Myocyte (in vitro differentiated cells): Measurements from ENCODE around the gene THBD. TPM values are rescaled to one million over a fixed set of nuclear protein-coding genes. Genes with fewer than 3 reads are reported as not detected.
A peak's percentile ranks its signal among the peaks of the same experiment; 100 is the strongest.

Experiments used
- DNase-seq: peaks from one replicate; pipeline ENCODE4 v3.0.0-alpha.2; 2012; ENCODE audit warnings: low read depth
- total RNA-seq: library from RNA; depleted of rRNA; stranded (reverse); fragments of >200 nt; gene quantifications from 2 replicates; pipeline ENCODE4 v1.2.3, GENCODE V29; 2014

The THBD gene
- total RNA-seq, 1 donor from 2014 or later: 17.9 TPM

GRCh38 chr20:23063168-23063567, 13.7 kb upstream of the THBD start:
- DNase-seq: no peak

GRCh38 chr20:23062632-23063031, 13.2 kb upstream of the THBD start:
- DNase-seq: no peak

GRCh38 chr20:23061734-23062561, 12.5 kb upstream of the THBD start:
- DNase-seq: peak; percentile 96

- peak; percentile 53 for DNase-seq
These were observed 11.8 kb upstream of the THBD start for GRCh38 chr20:23061262-23061661.

- peak; percentile 38 for DNase-seq
These were observed 11.2 kb upstream of the THBD start for GRCh38 chr20:23060629-23061028.

GRCh38 chr20:23059846-23060245, 10.4 kb upstream of the THBD start:
- DNase-seq: peak; percentile 63

GRCh38 chr20:23059001-23059400, 9.5 kb upstream of the THBD start:
- DNase-seq: no peak

- no peak for DNase-seq
These were observed 8.8 kb upstream of the THBD start for GRCh38 chr20:23058240-23058639.

- no peak for DNase-seq
These were observed 3.4 kb upstream of the THBD start for GRCh38 chr20:23052904-23053303.

GRCh38 chr20:23050847-23051627, 1.6 kb upstream of the THBD start:
- DNase-seq: peak; percentile 91

GRCh38 chr20:23050076-23050838, 785 bp upstream of the THBD start:
- DNase-seq: peak; percentile 60

GRCh38 chr20:23048283-23049200, 930 bp downstream of the THBD start:
- DNase-seq: peak; percentile 75

- no peak for DNase-seq
These were observed 1.7 kb downstream of the THBD start for GRCh38 chr20:23047738-23048214.

- no peak for DNase-seq
These were observed 2.3 kb downstream of the THBD start for GRCh38 chr20:23047001-23047737.

GRCh38 chr20:23046431-23046830, 3.0 kb downstream of the THBD start:
- DNase-seq: peak; percentile 52

- DNase-seq: no peak
These were observed 6.1 kb downstream of the THBD start for GRCh38 chr20:23043376-23043775.

GRCh38 chr20:23042270-23042669, 7.2 kb downstream of the THBD start:
- DNase-seq: no peak

GRCh38 chr20:23039885-23040508, 9.5 kb downstream of the THBD start:
- no peak for DNase-seq
